ENCODE data around the gene FAM50B.

DNA sequence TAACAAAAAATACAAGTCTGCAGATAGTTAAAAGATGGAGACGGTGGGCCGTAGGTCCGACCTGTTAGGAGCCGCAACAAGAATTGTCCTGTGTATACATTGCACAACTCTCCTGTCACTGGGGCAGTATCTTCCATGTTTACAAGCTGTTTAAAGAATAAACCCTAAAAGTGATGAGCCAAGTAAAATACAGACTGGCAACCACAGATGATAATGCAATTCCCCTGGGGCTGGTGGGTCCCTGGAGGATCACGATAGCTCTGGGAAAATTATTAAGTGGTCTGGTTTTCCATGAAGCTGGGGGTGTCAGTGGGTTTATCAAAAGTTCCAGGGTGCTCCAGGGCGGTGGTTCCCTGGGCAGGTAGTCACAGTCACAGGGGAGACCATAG is 8.1 kb upstream of the FAM50B start:
- TF ChIP-seq, protein P1, sequence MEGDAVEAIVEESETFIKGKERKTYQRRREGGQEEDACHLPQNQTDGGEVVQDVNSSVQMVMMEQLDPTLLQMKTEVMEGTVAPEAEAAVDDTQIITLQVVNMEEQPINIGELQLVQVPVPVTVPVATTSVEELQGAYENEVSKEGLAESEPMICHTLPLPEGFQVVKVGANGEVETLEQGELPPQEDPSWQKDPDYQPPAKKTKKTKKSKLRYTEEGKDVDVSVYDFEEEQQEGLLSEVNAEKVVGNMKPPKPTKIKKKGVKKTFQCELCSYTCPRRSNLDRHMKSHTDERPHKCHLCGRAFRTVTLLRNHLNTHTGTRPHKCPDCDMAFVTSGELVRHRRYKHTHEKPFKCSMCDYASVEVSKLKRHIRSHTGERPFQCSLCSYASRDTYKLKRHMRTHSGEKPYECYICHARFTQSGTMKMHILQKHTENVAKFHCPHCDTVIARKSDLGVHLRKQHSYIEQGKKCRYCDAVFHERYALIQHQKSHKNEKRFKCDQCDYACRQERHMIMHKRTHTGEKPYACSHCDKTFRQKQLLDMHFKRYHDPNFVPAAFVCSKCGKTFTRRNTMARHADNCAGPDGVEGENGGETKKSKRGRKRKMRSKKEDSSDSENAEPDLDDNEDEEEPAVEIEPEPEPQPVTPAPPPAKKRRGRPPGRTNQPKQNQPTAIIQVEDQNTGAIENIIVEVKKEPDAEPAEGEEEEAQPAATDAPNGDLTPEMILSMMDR (IDR thresholded peaks at IDR 0.05; ENCODE audit: insufficient read depth, low read length, poor library complexity, severe bottlenecking): no peak
- TF ChIP-seq EZH2phosphoT487 (conservative IDR thresholded peaks at IDR 0.05; ENCODE audit: low read length): no peak

Data from SU-DHL-6 (cell line).